CD4-positive, alpha-beta T cell (primary cell): Measurements from ENCODE around the gene PPM1A. TPM values are rescaled to one million over a fixed set of nuclear protein-coding genes. Genes with fewer than 3 reads are reported as not detected.
A peak's percentile ranks its signal among the peaks of the same experiment; 100 is the strongest.

Experiments
- ATAC-seq: fragments of 200-7000 bp; cut with Tn5 transposase; one replicate; pipeline ENCODE4 v1.10.0; 2022; ENCODE audit warnings: mild to moderate bottlenecking; ENCODE audit not compliant: poor library complexity
- CTCF ChIA-PET: fragments of 350-600 bp; sonication (Branson Sonifier 250); formaldehyde crosslinking; loops from one replicate; lab custom pipeline; 2021; ENCODE audit warnings: antibody characterized with exemption, inconsistent platforms; lab: Charles Lee
- POLR2A ChIA-PET: fragments of 350-600 bp; sonication (Branson Sonifier 250); formaldehyde crosslinking; loops from one replicate; lab custom pipeline; 2021; ENCODE audit warnings: antibody characterized with exemption, inconsistent platforms; lab: Charles Lee
- DNase-seq, 14 experiments: peaks; one replicate each; pipeline ENCODE4 v3.0.0-alpha.2; 2013 to 2020; ENCODE audit warnings: mixed read lengths in 2 of 14
- H3K27ac ChIP-seq, 2 donors: one replicate each; pipeline versions ENCODE4 v1.5.1 to v1.7.0; 2013; ENCODE audit warnings: low read length in 2 of 2, low read depth in 1 of 2, mild to moderate bottlenecking in 1 of 2
- H3K27me3 ChIP-seq, 2 experiments: 1 replicate in 1 of 2; 2 replicates in 1 of 2; pipeline versions ENCODE4 v1.6.1 to v1.7.0; 2013; ENCODE audit warnings: low read length in 2 of 2, control low read depth in 1 of 2, mild to moderate bottlenecking in 1 of 2, moderate library complexity in 1 of 2; ENCODE audit not compliant: insufficient read depth in 2 of 2, control insufficient read depth in 1 of 2
- H3K36me3 ChIP-seq: one replicate; pipeline ENCODE4 v1.6.1; 2013; ENCODE audit warnings: low read length, control low read depth; ENCODE audit not compliant: insufficient read depth
- H3K4me1 ChIP-seq: one replicate; pipeline ENCODE4 v1.6.1; 2013; ENCODE audit warnings: low read length, control low read depth; ENCODE audit not compliant: insufficient read depth
- H3K4me3 ChIP-seq: one replicate; pipeline ENCODE4 v1.5.1; 2013; ENCODE audit warnings: mild to moderate bottlenecking, low read length, moderate library complexity
- H3K9me3 ChIP-seq, 2 experiments: 1 replicate in 1 of 2; 2 replicates in 1 of 2; pipeline versions ENCODE4 v1.6.1 to v1.7.0; 2013; ENCODE audit warnings: low read length in 2 of 2, mild to moderate bottlenecking in 2 of 2, control low read depth in 1 of 2, moderate library complexity in 1 of 2; ENCODE audit not compliant: control insufficient read depth in 1 of 2, insufficient read depth in 1 of 2
- H3K27ac Mint-ChIP-seq: one replicate; pipeline ENCODE4 v1.8.0; 2020; ENCODE audit warnings: mixed read lengths
- H3K27me3 Mint-ChIP-seq: one replicate; pipeline ENCODE4 v1.8.0; 2021; ENCODE audit warnings: mixed read lengths
- H3K36me3 Mint-ChIP-seq: one replicate; pipeline ENCODE4 v1.8.0; 2021; ENCODE audit warnings: low read depth, mixed read lengths
- H3K4me1 Mint-ChIP-seq: one replicate; pipeline ENCODE4 v1.8.0; 2021; ENCODE audit warnings: low read depth, mixed read lengths
- H3K4me3 Mint-ChIP-seq: one replicate; pipeline ENCODE4 v1.8.0; 2020; ENCODE audit warnings: mild to moderate bottlenecking, mixed read lengths
- H3K9me3 Mint-ChIP-seq: one replicate; pipeline ENCODE4 v1.8.0; 2020; ENCODE audit warnings: mixed read lengths
- CTCF ChIP-seq: fragments of 200-600 bp; IDR thresholded peaks from one replicate; pipeline ENCODE4 v1.8.0; 2022; ENCODE audit warnings: antibody characterized with exemption, mild to moderate bottlenecking
- intact Hi-C, 2 experiments: fragments of 100-400 bp; cut with DNase I in 1 of 2; cut with micrococcal nuclease in 1 of 2; formaldehyde crosslinking; loops; one replicate each; pipeline versions ENCODE4 v1.15.1 to v1.9.0; 2023 to 2025; cut with DNase I, micrococcal nuclease
- total RNA-seq, 174 experiments: library from RNA in 2 of 174; stranded (reverse) in 2 of 174; gene quantifications; one replicate each; pipeline ENCODE4 v1.2.3 and lab custom pipeline; 2021 to 2026

Gene PPM1A
- total RNA-seq, 2 experiments from 2014 or later, result 96.9 to 97.2 TPM

GRCh38 chr14:60251877-60252276 is 2.9 kb downstream of the PPM1A start:
- peaks cover 14% of the 10 kb centered on the region for H3K36me3 Mint-ChIP-seq
- H3K27me3 Mint-ChIP-seq, result no peaks in the 10 kb centered on the region
- H3K36me3 ChIP-seq, result no peaks in the 10 kb centered on the region
- intact Hi-C loops, result loop anchor here in 1 of 2 experiments (2.0 to 10.0 kb wide), 4 partner anchors 13 to 733 kb away; partner anchors contain the start of genes SLC38A6 and TRMT5
- peaks cover 77% of the 10 kb centered on the region for H3K4me1 Mint-ChIP-seq
- CTCF ChIA-PET, result interaction anchor here (1.2 kb wide), 1 partner anchor 14 kb away, joined by 7 read pairs; no protein-coding TSS in a partner anchor
- no peaks in the 10 kb centered on the region for H3K9me3 Mint-ChIP-seq
- no peak overlapping the region for H3K4me3 ChIP-seq
- H3K4me1 ChIP-seq, result peaks cover 26% of the 10 kb centered on the region
- peak overlapping the region; percentile 92 for H3K4me3 Mint-ChIP-seq
- TF ChIP-seq CTCF, result no peak
- no peak for ATAC-seq
- no peak for DNase-seq
- H3K27ac Mint-ChIP-seq, result peak overlapping the region; percentile 50
- no peaks in the 10 kb centered on the region for H3K9me3 ChIP-seq
- H3K27me3 ChIP-seq, result no peaks in the 10 kb centered on the region
- POLR2A ChIA-PET, result interaction anchor here (1.3 kb wide), 1 partner anchor 287 kb away, joined by 3 read pairs; no protein-coding TSS in a partner anchor
- H3K27ac ChIP-seq, result no peak overlapping the region

- peaks cover 20% of the 10 kb centered on the region for H3K4me1 ChIP-seq
- ChIA-PET POLR2A (no interaction called here), CTCF (interaction anchor here (1.1 kb wide), 1 partner anchor 9 kb away, joined by 3 read pairs; no protein-coding TSS in a partner anchor)
- no peaks in the 10 kb centered on the region for H3K27me3 ChIP-seq
- Mint-ChIP-seq H3K4me1 (peaks cover 80% of the 10 kb centered on the region), H3K27me3 (no peaks in the 10 kb centered on the region), H3K4me3 (peak overlapping the region; percentile 26), H3K36me3 (peaks cover 14% of the 10 kb centered on the region), H3K9me3 (no peaks in the 10 kb centered on the region), H3K27ac (no peak overlapping the region)
- no peak for ATAC-seq
- no peak for TF ChIP-seq CTCF
- H3K4me3 ChIP-seq, result no peak overlapping the region
- DNase-seq, result no peak
- H3K9me3 ChIP-seq, result no peaks in the 10 kb centered on the region
- no peak overlapping the region for H3K27ac ChIP-seq
- intact Hi-C loops, result loop anchor here in 1 of 2 experiments (5.0 to 10.0 kb wide), 2 partner anchors 285 to 732 kb away; partner anchors contain the start of genes SLC38A6 and TRMT5
- no peaks in the 10 kb centered on the region for H3K36me3 ChIP-seq
These were observed 3.6 kb downstream of the PPM1A start for GRCh38 chr14:60252630-60253029.

GRCh38 chr14:60253649-60254048 is 4.6 kb downstream of the PPM1A start:
- H3K4me3 ChIP-seq, result no peak overlapping the region
- H3K27me3 ChIP-seq, result no peaks in the 10 kb centered on the region
- POLR2A ChIA-PET, result interaction anchor here (0.7 to 1.4 kb wide), 2 partner anchors 16 to 288 kb away, joined by 3 read pairs; no protein-coding TSS in a partner anchor
- H3K27ac ChIP-seq, result no peak overlapping the region
- ATAC-seq (no peak), DNase-seq (no peak)
- CTCF ChIA-PET, result interaction anchor here (1.1 kb wide), 1 partner anchor 8 kb away, joined by 3 read pairs; no protein-coding TSS in a partner anchor
- Mint-ChIP-seq H3K27me3 (no peaks in the 10 kb centered on the region), H3K27ac (no peak overlapping the region), H3K36me3 (peaks cover 7% of the 10 kb centered on the region), H3K4me1 (peaks cover 80% of the 10 kb centered on the region), H3K9me3 (no peaks in the 10 kb centered on the region), H3K4me3 (no peak overlapping the region)
- peaks cover 10% of the 10 kb centered on the region for H3K4me1 ChIP-seq
- H3K9me3 ChIP-seq, result no peaks in the 10 kb centered on the region
- no peaks in the 10 kb centered on the region for H3K36me3 ChIP-seq
- intact Hi-C loops, result loop anchor here in 1 of 2 experiments (5.0 to 10.0 kb wide), 2 partner anchors 286 to 731 kb away; partner anchors contain the start of genes SLC38A6 and TRMT5
- no peak for TF ChIP-seq CTCF
